CD14-positive monocyte (primary cell): Measurements from ENCODE around the gene CD93. TPM values are rescaled to one million over a fixed set of nuclear protein-coding genes. Genes with fewer than 3 reads are reported as not detected.

Experiments
- DNase-seq, 3 donors: peaks; one replicate each; pipeline ENCODE4 v3.0.0-alpha.2; 2011 to 2022
- H2AFZ ChIP-seq: 2 replicates; pipeline ENCODE4 v1.6.0; 2012; ENCODE audit warnings: mild to moderate bottlenecking, low read depth, low read length, inconsistent platforms; ENCODE audit not compliant: insufficient read depth, poor library complexity, severe bottlenecking
- H3K27ac ChIP-seq, 2 donors: 1 replicate in 1 of 2; 2 replicates in 1 of 2; pipeline ENCODE4 v1.5.1; 2012 to 2013; ENCODE audit warnings: low read length in 2 of 2, control low read depth in 1 of 2, inconsistent platforms in 1 of 2, low read depth in 1 of 2, mild to moderate bottlenecking in 1 of 2
- H3K27me3 ChIP-seq, 2 donors: one replicate each; pipeline versions ENCODE4 v1.6.0 to v1.6.1; 2011 to 2013; ENCODE audit warnings: low read length in 2 of 2; ENCODE audit not compliant: control insufficient read depth in 2 of 2, insufficient read depth in 2 of 2
- H3K36me3 ChIP-seq, 2 donors: replicated peaks in 1 of 2; 1 replicate in 1 of 2; 2 replicates in 1 of 2; pipeline versions ENCODE4 v1.5.1 to v1.6.1; 2012 to 2013; ENCODE audit warnings: low read length in 2 of 2, control low read depth in 1 of 2, inconsistent platforms in 1 of 2, mild to moderate bottlenecking in 1 of 2; ENCODE audit not compliant: insufficient read depth in 2 of 2, control insufficient read depth in 1 of 2
- H3K4me1 ChIP-seq, 2 donors: 1 replicate in 1 of 2; 2 replicates in 1 of 2; pipeline versions ENCODE4 v1.5.1 to v1.6.1; 2012 to 2013; ENCODE audit warnings: low read length in 2 of 2, control low read depth in 1 of 2, inconsistent platforms in 1 of 2, mild to moderate bottlenecking in 1 of 2, moderate library complexity in 1 of 2; ENCODE audit not compliant: insufficient read depth in 2 of 2, control insufficient read depth in 1 of 2
- H3K4me2 ChIP-seq: replicated peaks from 2 replicates; pipeline ENCODE3; 2012; ENCODE audit warnings: low read length, moderate library complexity, mild to moderate bottlenecking; ENCODE audit not compliant: poor library complexity, severe bottlenecking; ENCODE audit errors: extremely low read depth
- H3K4me3 ChIP-seq, 3 experiments: fragments of 200-600 bp in 1 of 3; sonication (generic) in 1 of 3; replicated peaks in 1 of 3; 1 replicate in 2 of 3; 2 replicates in 1 of 3; pipeline ENCODE4 v1.5.1; 2011 to 2013; ENCODE audit warnings: low read length in 3 of 3, mild to moderate bottlenecking in 3 of 3, control low read depth in 2 of 3, low read depth in 2 of 3, inconsistent platforms in 1 of 3, moderate library complexity in 1 of 3
- H3K79me2 ChIP-seq: 2 replicates; pipeline ENCODE4 v1.6.0; 2012; ENCODE audit warnings: mild to moderate bottlenecking, control low read depth, inconsistent platforms, low read length, moderate library complexity; ENCODE audit not compliant: insufficient read depth
- H3K9ac ChIP-seq: 2 replicates; pipeline ENCODE4 v1.6.0; 2017; ENCODE audit warnings: low read length, mild to moderate bottlenecking; ENCODE audit not compliant: insufficient read depth, poor library complexity, severe bottlenecking
- H3K9me3 ChIP-seq, 2 donors: replicated peaks in 1 of 2; 1 replicate in 1 of 2; 2 replicates in 1 of 2; pipeline versions ENCODE4 v1.5.1 to v1.6.1; 2012 to 2013; ENCODE audit warnings: low read length in 2 of 2, control low read depth in 1 of 2; ENCODE audit not compliant: control insufficient read depth in 1 of 2, insufficient read depth in 1 of 2
- H4K20me1 ChIP-seq: 2 replicates; pipeline ENCODE4 v1.6.0; 2012; ENCODE audit warnings: mild to moderate bottlenecking, low read length, control low read depth, moderate library complexity; ENCODE audit not compliant: insufficient read depth
- H3K27ac Mint-ChIP-seq, 7 donors: one replicate each; pipeline ENCODE4 v1.8.0; 2020; ENCODE audit warnings: mild to moderate bottlenecking in 7 of 7, mixed read lengths in 7 of 7, moderate library complexity in 6 of 7, inconsistent platforms in 2 of 7
- H3K27me3 Mint-ChIP-seq, 3 donors: one replicate each; pipeline ENCODE4 v1.8.0; 2021 to 2022; ENCODE audit warnings: low read depth in 3 of 3, mild to moderate bottlenecking in 3 of 3, mixed read lengths in 3 of 3, moderate library complexity in 3 of 3, inconsistent platforms in 1 of 3
- H3K36me3 Mint-ChIP-seq, 2 donors: one replicate each; pipeline ENCODE4 v1.8.0; 2020; ENCODE audit warnings: mixed read lengths in 2 of 2, inconsistent platforms in 1 of 2, mild to moderate bottlenecking in 1 of 2
- H3K4me1 Mint-ChIP-seq: one replicate; pipeline ENCODE4 v1.8.0; 2020; ENCODE audit warnings: mild to moderate bottlenecking, mixed read lengths
- H3K4me3 Mint-ChIP-seq, 2 donors: one replicate each; pipeline ENCODE4 v1.8.0; 2020; ENCODE audit warnings: mild to moderate bottlenecking in 2 of 2, mixed read lengths in 2 of 2, moderate library complexity in 1 of 2
- H3K9me3 Mint-ChIP-seq, 7 donors: one replicate each; pipeline ENCODE4 v1.8.0; 2020 to 2022; ENCODE audit warnings: mixed read lengths in 7 of 7, mild to moderate bottlenecking in 6 of 7, moderate library complexity in 6 of 7, inconsistent platforms in 2 of 7
- WGBS: methylation state at CpG from one replicate; pipeline ENCODE4 v1.1.5; 2013; ENCODE audit warnings: missing lambda C conversion rate; ENCODE audit not compliant: insufficient coverage; 5-methylcytosine and 5-hydroxymethylcytosine counted together
- intact Hi-C, 2 donors: fragments of 100-400 bp; cut with micrococcal nuclease; formaldehyde crosslinking; loops; one replicate each; pipeline versions ENCODE4 v1.15.0 to v1.15.1; 2023
- polyA plus RNA-seq, 3 donors: library from polyadenylated mRNA; depleted of rRNA in 1 of 3; unstranded in 2 of 3; stranded (reverse) in 1 of 3; fragments of 300-500 nt in 2 of 3; fragments of >200 nt in 1 of 3; fragmentation: Illumina TruSeq in 2 of 3; gene quantifications; 1 replicate in 2 of 3; 2 replicates in 1 of 3; pipeline ENCODE4 v1.2.3, GENCODE V29; 2012 to 2021
- TF ChIP-seq, protein P1 (sequence below): fragments of 200-600 bp; IDR thresholded peaks from one replicate; pipeline ENCODE4 v1.8.0; 2022; ENCODE audit warnings: antibody characterized with exemption, mild to moderate bottlenecking

Gene CD93
- polyA plus RNA-seq, 3 donors, result 26.0 to 170 (median 48.9) TPM

DNA sequence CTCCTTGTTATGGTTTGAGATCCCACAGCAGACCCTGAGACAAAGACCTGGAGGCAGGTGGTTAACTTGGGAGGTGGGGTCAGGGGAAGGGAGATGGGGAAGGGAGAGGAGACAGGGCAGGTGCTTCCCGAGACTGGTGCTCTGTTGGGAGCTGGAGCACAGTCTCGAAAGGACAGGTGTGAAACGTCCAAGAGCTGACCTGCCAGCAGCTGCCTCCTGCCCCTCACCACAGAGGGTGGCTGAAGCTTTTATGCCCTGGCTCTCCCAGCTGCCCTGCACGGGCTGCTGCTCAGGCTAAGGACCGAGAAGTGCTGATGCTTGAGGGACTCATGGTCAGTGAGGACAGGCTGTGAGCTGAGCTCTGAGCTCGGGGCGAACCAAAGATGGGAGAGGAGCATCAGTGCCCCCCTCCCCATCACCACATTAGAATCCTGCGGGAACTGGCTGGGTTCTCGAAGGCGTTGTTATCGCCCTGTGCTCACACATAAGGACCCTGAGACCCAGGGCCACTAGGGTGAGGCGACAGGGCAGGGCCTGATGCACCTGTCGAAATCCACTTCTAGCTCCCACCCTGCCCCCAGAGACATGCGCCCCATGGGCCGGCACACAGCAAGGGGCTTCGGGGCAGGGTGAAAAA, 25.3 kb upstream of the CD93 start:
- H3K79me2 ChIP-seq, result no peaks in the 10 kb centered on the region
- H3K4me3 ChIP-seq, result no peak overlapping the region
- H3K9me3 ChIP-seq, result no peaks in the 10 kb centered on the region
- H3K36me3 Mint-ChIP-seq, result peaks cover 0 to 2% of the 10 kb centered on the region in 2 donors
- no peak overlapping the region for H3K4me3 Mint-ChIP-seq
- 100% methylated on average over 11 of the region's 16 CpGs for WGBS
- no peak overlapping the region for H3K9ac ChIP-seq
- H3K4me1 ChIP-seq, result peaks cover 57 to 73% of the 10 kb centered on the region in 2 donors
- no peak overlapping the region for H2AFZ ChIP-seq
- H3K27ac ChIP-seq, result no peak overlapping the region
- peak overlapping the region in 1 of 7 donors; percentile 58 for H3K27ac Mint-ChIP-seq
- no peaks in the 10 kb centered on the region for H3K27me3 Mint-ChIP-seq
- H3K27me3 ChIP-seq, result no peaks in the 10 kb centered on the region
- H3K4me2 ChIP-seq, result no peak overlapping the region
- no peaks in the 10 kb centered on the region for H4K20me1 ChIP-seq
- H3K9me3 Mint-ChIP-seq, result no peaks in the 10 kb centered on the region
- TF ChIP-seq, protein P1, sequence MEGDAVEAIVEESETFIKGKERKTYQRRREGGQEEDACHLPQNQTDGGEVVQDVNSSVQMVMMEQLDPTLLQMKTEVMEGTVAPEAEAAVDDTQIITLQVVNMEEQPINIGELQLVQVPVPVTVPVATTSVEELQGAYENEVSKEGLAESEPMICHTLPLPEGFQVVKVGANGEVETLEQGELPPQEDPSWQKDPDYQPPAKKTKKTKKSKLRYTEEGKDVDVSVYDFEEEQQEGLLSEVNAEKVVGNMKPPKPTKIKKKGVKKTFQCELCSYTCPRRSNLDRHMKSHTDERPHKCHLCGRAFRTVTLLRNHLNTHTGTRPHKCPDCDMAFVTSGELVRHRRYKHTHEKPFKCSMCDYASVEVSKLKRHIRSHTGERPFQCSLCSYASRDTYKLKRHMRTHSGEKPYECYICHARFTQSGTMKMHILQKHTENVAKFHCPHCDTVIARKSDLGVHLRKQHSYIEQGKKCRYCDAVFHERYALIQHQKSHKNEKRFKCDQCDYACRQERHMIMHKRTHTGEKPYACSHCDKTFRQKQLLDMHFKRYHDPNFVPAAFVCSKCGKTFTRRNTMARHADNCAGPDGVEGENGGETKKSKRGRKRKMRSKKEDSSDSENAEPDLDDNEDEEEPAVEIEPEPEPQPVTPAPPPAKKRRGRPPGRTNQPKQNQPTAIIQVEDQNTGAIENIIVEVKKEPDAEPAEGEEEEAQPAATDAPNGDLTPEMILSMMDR, result no peak
- peaks cover 69% of the 10 kb centered on the region for H3K4me1 Mint-ChIP-seq
- H3K36me3 ChIP-seq, result no peaks in the 10 kb centered on the region
- intact Hi-C loops, result no loop called here
- DNase-seq, result no peak

DNA sequence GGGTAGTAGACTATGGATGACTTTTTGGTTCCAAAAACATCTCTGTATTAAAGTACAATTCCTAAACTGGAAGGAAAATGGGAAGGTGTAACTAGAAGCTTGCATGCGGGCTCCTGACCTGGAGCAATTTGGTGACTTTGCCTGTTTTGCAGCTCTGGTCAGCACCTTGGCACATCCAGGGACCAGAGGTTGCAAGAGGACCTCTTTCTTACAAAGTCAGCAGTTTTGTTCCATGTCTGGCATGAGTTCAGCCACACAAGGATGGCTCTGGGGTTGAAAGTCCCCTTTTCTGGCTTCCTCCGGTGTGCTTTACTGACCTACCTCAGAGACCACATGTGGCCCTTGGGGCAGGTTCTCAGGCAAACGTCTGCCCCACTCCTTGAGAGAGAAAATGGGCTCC, 22.7 kb upstream of the CD93 start:
- H3K27ac Mint-ChIP-seq, result peak overlapping the region in 1 of 7 donors; percentile 65
- H2AFZ ChIP-seq, result no peak overlapping the region
- 93% methylated on average over 3 of the region's 3 CpGs for WGBS
- no peak for DNase-seq
- no peaks in the 10 kb centered on the region for H3K36me3 ChIP-seq
- peaks cover 71% of the 10 kb centered on the region for H3K4me1 Mint-ChIP-seq
- H3K9me3 ChIP-seq, result no peaks in the 10 kb centered on the region
- H3K36me3 Mint-ChIP-seq, result peaks cover 0 to 2% of the 10 kb centered on the region in 2 donors
- no peak overlapping the region for H3K27ac ChIP-seq
- TF ChIP-seq, protein P1, result no peak
- H3K27me3 ChIP-seq, result no peaks in the 10 kb centered on the region
- peaks cover 0 to 1% (median 0%) of the 10 kb centered on the region in 3 donors for H3K27me3 Mint-ChIP-seq
- H3K4me2 ChIP-seq, result no peak overlapping the region
- H3K4me3 Mint-ChIP-seq, result no peak overlapping the region
- no peak overlapping the region for H3K9ac ChIP-seq
- H3K4me3 ChIP-seq, result no peak overlapping the region
- H3K4me1 ChIP-seq, result peaks cover 59 to 73% of the 10 kb centered on the region in 2 donors
- H4K20me1 ChIP-seq, result no peaks in the 10 kb centered on the region
- intact Hi-C loops, result no loop called here
- H3K9me3 Mint-ChIP-seq, result no peaks in the 10 kb centered on the region
- H3K79me2 ChIP-seq, result no peaks in the 10 kb centered on the region
